HepG2 (cell line): ENCODE results near the gene ALLC. TPM values are rescaled to one million over a fixed set of nuclear protein-coding genes. Genes with fewer than 3 reads are reported as not detected.

ENCODE experiments used
- ARNTL ChIP-seq: sonication (generic); formaldehyde crosslinking; IDR thresholded peaks from 2 replicates; pipeline ENCODE4 v1.4.0; 2020; ENCODE audit warnings: mild to moderate bottlenecking, missing genetic modification reagents
- CBX5 ChIP-seq: sonication (generic); formaldehyde crosslinking; IDR thresholded peaks from 2 replicates; pipeline ENCODE4 v1.4.0; 2020; ENCODE audit warnings: missing genetic modification reagents, borderline replicate concordance
- CREM ChIP-seq, 2 experiments: sonication (generic) in 1 of 2; formaldehyde crosslinking in 1 of 2; IDR thresholded peaks; 2 replicates each; pipeline versions ENCODE4 v1.4.0 to v1.6.1; 2016 to 2020; ENCODE audit warnings: antibody characterized with exemption in 1 of 2, mild to moderate bottlenecking in 1 of 2, missing genetic modification reagents in 1 of 2
- EED ChIP-seq: sonication (generic); formaldehyde crosslinking; IDR thresholded peaks from 2 replicates; pipeline ENCODE4 v1.5.0; 2020; ENCODE audit warnings: mild to moderate bottlenecking, missing genetic modification reagents
- FOXK1 ChIP-seq: sonication (generic); formaldehyde crosslinking; IDR thresholded peaks from 2 replicates; pipeline ENCODE4 v1.4.0; 2020; ENCODE audit warnings: low read depth, missing genetic modification reagents, borderline replicate concordance
- HNF4G ChIP-seq, 2 experiments: sonication (generic) in 1 of 2; formaldehyde crosslinking in 1 of 2; IDR thresholded peaks; 2 replicates each; pipeline versions ENCODE4 v1.4.0 to v1.6.1; 2011 to 2020; ENCODE audit warnings: borderline replicate concordance in 2 of 2, low read depth in 2 of 2, mild to moderate bottlenecking in 2 of 2, low read length in 1 of 2, missing genetic modification reagents in 1 of 2, moderate library complexity in 1 of 2
- ISX ChIP-seq: sonication (generic); formaldehyde crosslinking; conservative IDR thresholded peaks from 2 replicates; pipeline ENCODE4 v1.5.0; 2020; ENCODE audit warnings: missing genetic modification reagents
- KDM3A ChIP-seq: IDR thresholded peaks from 2 replicates; pipeline ENCODE4 v1.6.1; 2018; ENCODE audit warnings: low read depth, missing compliant biosample characterization
- MYC ChIP-seq: sonication (generic); formaldehyde crosslinking; IDR thresholded peaks from 2 replicates; pipeline ENCODE4 v1.9.0; 2021; ENCODE audit warnings: missing genetic modification reagents, borderline replicate concordance
- NFIB ChIP-seq: sonication (generic); formaldehyde crosslinking; IDR thresholded peaks from 2 replicates; pipeline ENCODE4 v1.9.0; 2021; ENCODE audit warnings: missing genetic modification reagents, mild to moderate bottlenecking, borderline replicate concordance
- PHF20 ChIP-seq: sonication (generic); formaldehyde crosslinking; IDR thresholded peaks from 2 replicates; pipeline ENCODE4 v1.5.0; 2020; ENCODE audit warnings: mild to moderate bottlenecking, missing genetic modification reagents
- RBM22 ChIP-seq: fragments of 200-400 bp; formaldehyde crosslinking; optimal IDR thresholded peaks from 2 replicates; pipeline ENCODE3; 2017; ENCODE audit warnings: mild to moderate bottlenecking, low read length, moderate library complexity
- RFX3 ChIP-seq: IDR thresholded peaks from 2 replicates; pipeline ENCODE4 v1.6.1; 2016; ENCODE audit warnings: missing biosample characterization, missing genetic modification reagents
- RORA ChIP-seq: sonication (generic); formaldehyde crosslinking; IDR thresholded peaks from 2 replicates; pipeline ENCODE4 v1.5.0; 2020; ENCODE audit warnings: mild to moderate bottlenecking, missing genetic modification reagents, moderate library complexity
- SAP130 ChIP-seq: IDR thresholded peaks from 2 replicates; pipeline ENCODE4 v1.6.1; 2016; ENCODE audit warnings: low read depth
- SRY ChIP-seq: sonication (generic); formaldehyde crosslinking; IDR thresholded peaks from 2 replicates; pipeline ENCODE4 v1.8.0; 2022; ENCODE audit warnings: mild to moderate bottlenecking, missing genetic modification reagents
- THAP11 ChIP-seq: IDR thresholded peaks from 2 replicates; pipeline ENCODE4 v1.6.1; 2016; ENCODE audit warnings: missing biosample characterization, missing genetic modification reagents
- U2AF1 ChIP-seq: fragments of 200-400 bp; formaldehyde crosslinking; optimal IDR thresholded peaks from 2 replicates; pipeline ENCODE3; 2017; ENCODE audit warnings: mild to moderate bottlenecking, low read depth, low read length
- ZNF143 ChIP-seq: sonication (generic); formaldehyde crosslinking; IDR thresholded peaks from 2 replicates; pipeline ENCODE4 v1.4.0; 2020; ENCODE audit warnings: missing genetic modification reagents
- ZNF556 ChIP-seq: sonication (generic); formaldehyde crosslinking; IDR thresholded peaks from 2 replicates; pipeline ENCODE4 v1.4.0; 2020; ENCODE audit warnings: mild to moderate bottlenecking, missing genetic modification reagents, borderline replicate concordance
- ZNF563 ChIP-seq: sonication (generic); formaldehyde crosslinking; IDR thresholded peaks from 2 replicates; pipeline ENCODE4 v1.8.0; 2022; ENCODE audit warnings: mild to moderate bottlenecking, moderate library complexity, missing genetic modification reagents
- ZNF569 ChIP-seq: sonication (generic); formaldehyde crosslinking; IDR thresholded peaks from 2 replicates; pipeline ENCODE4 v1.5.0; 2020; ENCODE audit warnings: mild to moderate bottlenecking, missing genetic modification reagents, moderate library complexity, borderline replicate concordance
- ZNF891 ChIP-seq: sonication (generic); formaldehyde crosslinking; IDR thresholded peaks from 2 replicates; pipeline ENCODE4 v1.5.0; 2020; ENCODE audit warnings: mild to moderate bottlenecking, missing genetic modification reagents
- polyA plus RNA-seq, 8 experiments: library from polyadenylated mRNA; depleted of rRNA in 3 of 8; stranded (reverse) in 7 of 8; unstranded in 1 of 8; fragments of >200 nt; fragmentation: Illumina TruSeq in 4 of 8; extraction: Trizol in 4 of 8; gene quantifications; 2 replicates each; pipeline versions ENCODE4 v1.2.1 to v1.2.3, GENCODE V29; 2011 to 2016; ENCODE audit warnings: low read depth in 4 of 8, missing spikeins in 1 of 8, mixed read lengths in 1 of 8; ENCODE audit not compliant: insufficient read depth in 1 of 8
- total RNA-seq, 5 experiments: library from RNA; depleted of rRNA; stranded (reverse); fragments of >200 nt; fragmentation: Illumina TruSeq; extraction: Trizol; gene quantifications; 2 replicates each; pipeline ENCODE4 v1.2.3, GENCODE V29; 2016; ENCODE audit warnings: low read depth in 1 of 5
- TF ChIP-seq, protein P1 (sequence below): sonication (generic); formaldehyde crosslinking; IDR thresholded peaks from 2 replicates; pipeline ENCODE4 v1.4.0; 2020; ENCODE audit warnings: low read depth, mild to moderate bottlenecking, missing genetic modification reagents
- TF ChIP-seq, protein P2 (sequence below): IDR thresholded peaks from 2 replicates; pipeline ENCODE4 v1.6.1; 2016; ENCODE audit warnings: mild to moderate bottlenecking
- TF ChIP-seq, protein P3 (sequence below), 2 experiments: fragments of 450-650 bp in 1 of 2; sonication (generic) in 1 of 2; formaldehyde crosslinking; IDR thresholded peaks; 2 replicates each; pipeline versions ENCODE4 v1.5.0 to v1.8.0; 2020 to 2022; ENCODE audit warnings: mild to moderate bottlenecking in 1 of 2, missing genetic modification reagents in 1 of 2

Gene ALLC
- total and polyA plus RNA-seq, 2 of the 13 experiments (the other 11 are each of a cell fraction or from before 2014, with no cell fraction given): 0.08 to 0.11 TPM

DNA sequence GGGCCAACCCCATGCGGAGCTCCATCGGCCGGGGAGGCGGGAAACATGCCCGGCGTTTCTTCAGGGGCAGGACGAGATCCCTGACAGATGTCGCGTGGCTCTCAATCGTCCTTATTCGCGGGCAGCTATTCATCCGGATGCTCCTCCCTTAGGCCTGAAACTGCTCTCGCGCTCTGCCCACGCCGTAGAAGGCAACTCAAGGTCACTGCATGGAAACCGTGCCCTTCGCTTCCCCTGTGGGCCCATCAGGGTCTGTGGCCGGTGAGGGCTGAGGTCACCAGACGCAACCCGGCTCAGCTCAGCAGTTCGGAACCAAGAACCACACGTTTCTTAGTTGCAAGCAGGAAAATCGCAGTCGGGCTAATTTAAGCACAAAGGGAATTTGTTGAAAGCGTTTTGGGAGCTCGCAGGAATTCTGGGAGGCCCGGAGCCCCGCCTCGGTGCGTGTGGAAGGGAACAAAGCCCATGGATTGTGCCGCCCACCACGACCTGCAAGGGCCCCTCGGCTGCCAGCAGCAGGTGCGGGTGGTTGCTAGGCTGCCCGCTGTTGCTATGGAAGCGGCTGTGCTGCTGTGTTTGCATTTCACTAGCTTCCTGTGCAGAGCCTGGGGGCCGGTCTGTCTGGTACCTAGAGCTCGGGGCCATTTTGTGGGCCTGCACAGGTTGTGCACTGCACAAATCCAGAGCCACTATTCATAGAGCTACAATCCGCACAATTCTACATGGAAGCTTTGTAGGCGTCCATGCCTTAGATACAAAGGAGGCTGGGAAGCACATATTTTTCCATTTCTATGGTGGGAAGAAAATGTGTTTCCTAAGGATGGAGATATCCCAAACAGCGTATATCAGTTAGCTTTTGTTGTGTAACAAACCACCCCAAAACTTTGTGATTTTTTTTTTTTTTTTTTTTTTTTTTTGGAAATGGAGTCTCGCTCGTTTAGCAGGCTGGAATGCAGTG is 6.0 kb upstream of the ALLC start (continued):
- TF ChIP-seq U2AF1: peak; percentile 70
- TF ChIP-seq RBM22: peak; percentile 97
- 0 out of 2 replicates have a peak, but pooled peaks have one; percentile 21 for TF ChIP-seq CREM (IDR thresholded peaks at IDR 0.05)
- TF ChIP-seq CREM (CRISPR knock-in tag; IDR thresholded peaks at IDR 0.05): no peak
- TF ChIP-seq SAP130 (CRISPR knock-in tag): peak; percentile 91
- TF ChIP-seq, protein P1, sequence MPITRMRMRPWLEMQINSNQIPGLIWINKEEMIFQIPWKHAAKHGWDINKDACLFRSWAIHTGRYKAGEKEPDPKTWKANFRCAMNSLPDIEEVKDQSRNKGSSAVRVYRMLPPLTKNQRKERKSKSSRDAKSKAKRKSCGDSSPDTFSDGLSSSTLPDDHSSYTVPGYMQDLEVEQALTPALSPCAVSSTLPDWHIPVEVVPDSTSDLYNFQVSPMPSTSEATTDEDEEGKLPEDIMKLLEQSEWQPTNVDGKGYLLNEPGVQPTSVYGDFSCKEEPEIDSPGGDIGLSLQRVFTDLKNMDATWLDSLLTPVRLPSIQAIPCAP (CRISPR knock-in tag): no peak
- TF ChIP-seq HNF4G (IDR thresholded peaks at IDR 0.05; ENCODE audit: borderline replicate concordance, low read depth, low read length): no peak; the same call in 1 of the 2 replicates
- 0 out of 2 replicates have a peak, but pooled peaks have one; percentile 16 for TF ChIP-seq HNF4G (CRISPR knock-in tag; IDR thresholded peaks at IDR 0.05; ENCODE audit: borderline replicate concordance, low read depth)
- TF ChIP-seq, protein P2, sequence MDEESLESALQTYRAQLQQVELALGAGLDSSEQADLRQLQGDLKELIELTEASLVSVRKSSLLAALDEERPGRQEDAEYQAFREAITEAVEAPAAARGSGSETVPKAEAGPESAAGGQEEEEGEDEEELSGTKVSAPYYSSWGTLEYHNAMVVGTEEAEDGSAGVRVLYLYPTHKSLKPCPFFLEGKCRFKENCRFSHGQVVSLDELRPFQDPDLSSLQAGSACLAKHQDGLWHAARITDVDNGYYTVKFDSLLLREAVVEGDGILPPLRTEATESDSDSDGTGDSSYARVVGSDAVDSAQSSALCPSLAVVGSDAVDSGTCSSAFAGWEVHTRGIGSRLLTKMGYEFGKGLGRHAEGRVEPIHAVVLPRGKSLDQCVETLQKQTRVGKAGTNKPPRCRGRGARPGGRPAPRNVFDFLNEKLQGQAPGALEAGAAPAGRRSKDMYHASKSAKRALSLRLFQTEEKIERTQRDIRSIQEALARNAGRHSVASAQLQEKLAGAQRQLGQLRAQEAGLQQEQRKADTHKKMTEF (CRISPR knock-in tag): peak; percentile 67; the same call in 1 of the 2 replicates
- TF ChIP-seq FOXK1: peak; percentile 62; the same call in 1 of the 2 replicates
- no peak for TF ChIP-seq NFIB
- TF ChIP-seq KDM3A (CRISPR knock-in tag): 0 out of 2 replicates have a peak, but pooled peaks have one; percentile 29
- peak; percentile 69; the same call in 1 of the 2 replicates for TF ChIP-seq ZNF143
- TF ChIP-seq, protein P3, sequence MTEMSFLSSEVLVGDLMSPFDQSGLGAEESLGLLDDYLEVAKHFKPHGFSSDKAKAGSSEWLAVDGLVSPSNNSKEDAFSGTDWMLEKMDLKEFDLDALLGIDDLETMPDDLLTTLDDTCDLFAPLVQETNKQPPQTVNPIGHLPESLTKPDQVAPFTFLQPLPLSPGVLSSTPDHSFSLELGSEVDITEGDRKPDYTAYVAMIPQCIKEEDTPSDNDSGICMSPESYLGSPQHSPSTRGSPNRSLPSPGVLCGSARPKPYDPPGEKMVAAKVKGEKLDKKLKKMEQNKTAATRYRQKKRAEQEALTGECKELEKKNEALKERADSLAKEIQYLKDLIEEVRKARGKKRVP (CRISPR knock-in tag; IDR thresholded peaks at IDR 0.05): peak in 1 of 2 experiments; percentile 47; a peak in 1 of 4 replicates
- no peak for TF ChIP-seq ZNF891 (CRISPR knock-in tag)
- 0 out of 2 replicates have a peak, but pooled peaks have one; percentile 25 for TF ChIP-seq SRY
- TF ChIP-seq CBX5 (CRISPR knock-in tag): peak; percentile 10; the same call in 1 of the 2 replicates
- TF ChIP-seq EED (CRISPR knock-in tag): peak; percentile 80
- TF ChIP-seq ZNF563: 0 out of 2 replicates have a peak, but pooled peaks have one; percentile 34
- TF ChIP-seq RORA (CRISPR knock-in tag): no peak
- 0 out of 2 replicates have a peak, but pooled peaks have one; percentile 30 for TF ChIP-seq THAP11 (CRISPR knock-in tag)
- TF ChIP-seq RFX3 (CRISPR knock-in tag): peak; percentile 96
- 0 out of 2 replicates have a peak, but pooled peaks have one; percentile 39 for TF ChIP-seq ZNF569 (CRISPR knock-in tag)
- TF ChIP-seq MYC: no peak; the same call in 1 of the 2 replicates
- TF ChIP-seq PHF20: no peak
- peak; percentile 56; the same call in 1 of the 2 replicates for TF ChIP-seq ZNF556 (CRISPR knock-in tag)
- no peak; the same call in 1 of the 2 replicates for TF ChIP-seq ISX (CRISPR knock-in tag)
- peak; percentile 81 for TF ChIP-seq ARNTL (CRISPR knock-in tag)
